Panc1 (cell line): ENCODE results near the gene SHISAL2A.

Source experiments
- POLR2AphosphoS5 ChIP-seq: IDR thresholded peaks from 2 replicates; pipeline ENCODE4 v1.6.1; 2012; ENCODE audit warnings: mild to moderate bottlenecking, low read depth, low read length, moderate library complexity
- TF ChIP-seq, protein P1 (sequence below): fragments of 450-650 bp; IDR thresholded peaks from 2 replicates; pipeline ENCODE4 v1.5.1; 2017; ENCODE audit warnings: mild to moderate bottlenecking

DNA sequence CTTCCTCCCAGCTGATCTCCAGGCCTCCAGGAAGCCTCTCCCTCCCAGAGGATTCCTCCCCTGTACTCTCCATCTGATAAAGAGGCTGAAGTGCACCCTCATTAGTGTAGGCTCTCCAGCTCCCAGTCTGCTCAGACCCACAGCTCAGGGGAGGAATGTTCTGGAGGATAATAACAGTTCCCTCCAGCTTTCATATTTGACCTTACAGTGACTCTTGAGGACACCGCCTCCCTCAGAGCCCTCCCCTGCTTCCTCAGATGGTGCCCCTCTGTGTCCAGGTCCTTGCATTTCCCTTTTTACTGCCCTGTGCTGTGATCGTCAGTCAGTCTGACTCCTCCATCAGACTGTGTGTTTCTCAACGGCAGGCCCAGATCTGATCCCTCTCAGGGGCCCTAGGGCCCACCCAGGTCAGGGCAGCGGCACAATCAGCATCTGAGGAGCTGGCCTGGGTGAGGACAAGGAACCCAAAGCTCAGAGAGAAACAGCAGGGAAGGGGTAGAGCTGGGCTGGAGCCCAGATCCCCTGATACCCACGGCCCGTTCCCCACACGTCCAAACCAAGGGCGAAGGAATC is 1.1 kb upstream of the SHISAL2A start:
- no peak for TF ChIP-seq POLR2AphosphoS5
- TF ChIP-seq, protein P1, sequence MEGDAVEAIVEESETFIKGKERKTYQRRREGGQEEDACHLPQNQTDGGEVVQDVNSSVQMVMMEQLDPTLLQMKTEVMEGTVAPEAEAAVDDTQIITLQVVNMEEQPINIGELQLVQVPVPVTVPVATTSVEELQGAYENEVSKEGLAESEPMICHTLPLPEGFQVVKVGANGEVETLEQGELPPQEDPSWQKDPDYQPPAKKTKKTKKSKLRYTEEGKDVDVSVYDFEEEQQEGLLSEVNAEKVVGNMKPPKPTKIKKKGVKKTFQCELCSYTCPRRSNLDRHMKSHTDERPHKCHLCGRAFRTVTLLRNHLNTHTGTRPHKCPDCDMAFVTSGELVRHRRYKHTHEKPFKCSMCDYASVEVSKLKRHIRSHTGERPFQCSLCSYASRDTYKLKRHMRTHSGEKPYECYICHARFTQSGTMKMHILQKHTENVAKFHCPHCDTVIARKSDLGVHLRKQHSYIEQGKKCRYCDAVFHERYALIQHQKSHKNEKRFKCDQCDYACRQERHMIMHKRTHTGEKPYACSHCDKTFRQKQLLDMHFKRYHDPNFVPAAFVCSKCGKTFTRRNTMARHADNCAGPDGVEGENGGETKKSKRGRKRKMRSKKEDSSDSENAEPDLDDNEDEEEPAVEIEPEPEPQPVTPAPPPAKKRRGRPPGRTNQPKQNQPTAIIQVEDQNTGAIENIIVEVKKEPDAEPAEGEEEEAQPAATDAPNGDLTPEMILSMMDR = no peak
